ENCODE data around the gene KRT35. TPM values are rescaled to one million over a fixed set of nuclear protein-coding genes. Genes with fewer than 3 reads are reported as not detected.

The KRT35 gene
- total and polyA plus RNA-seq, 2 experiments from 2014 or later: not detected

- Histone ChIP-seq H3F3A (replicated peaks; ENCODE audit: low read depth) (no peaks in the 10 kb centered on the region), H3K79me2 (replicated peaks; ENCODE audit: insufficient read depth) (no peaks in the 10 kb centered on the region), H3K9me2 (ENCODE audit: insufficient read depth) (0 out of 2 replicates have a peak, but pooled peaks cover 11% of the 10 kb centered on the region), H4K20me1 (replicated peaks; ENCODE audit: insufficient read depth) (no peaks in the 10 kb centered on the region), H3K27me3 (ENCODE audit: insufficient read depth) (no peaks in the 10 kb centered on the region), H3K27ac (ENCODE audit: low read depth) (no peak overlapping the region), H2AFZ (no peak overlapping the region), H3K4me2 (no peak overlapping the region), H3K4me1 (ENCODE audit: insufficient read depth) (no peaks in the 10 kb centered on the region), H3K4me3 (no peak overlapping the region), H3K36me3 (ENCODE audit: insufficient read depth) (no peaks in the 10 kb centered on the region)
- no peaks in the 10 kb centered on the region for H3K4me1 Mint-ChIP-seq
- no peak overlapping the region for H3K4me3 Mint-ChIP-seq
- no peak overlapping the region for H3K27ac Mint-ChIP-seq
- DNase-seq (ENCODE audit: low spot score) (no peak), ATAC-seq (no peak)
- no peaks in the 10 kb centered on the region for H3K36me3 Mint-ChIP-seq (ENCODE audit: low read depth)
- TF ChIP-seq CREB1 (CRISPR knock-in tag; IDR thresholded peaks at IDR 0.05; ENCODE audit: low read depth): no peak
- TF ChIP-seq ZNF331 (CRISPR knock-in tag; IDR thresholded peaks at IDR 0.05; ENCODE audit: low read depth): no peak
- no peak for TF ChIP-seq JUNB (IDR thresholded peaks at IDR 0.05; ENCODE audit: unreplicated experiment)
- TF ChIP-seq ETS1 (IDR thresholded peaks at IDR 0.05): no peak
- no peak for TF ChIP-seq ZNF114 (CRISPR knock-in tag; IDR thresholded peaks at IDR 0.05)
- no peak for TF ChIP-seq EZH2 (IDR thresholded peaks at IDR 0.05; ENCODE audit: low read depth, unreplicated experiment)
- TF ChIP-seq POLR2AphosphoS5 (IDR thresholded peaks at IDR 0.05; ENCODE audit: low read depth): no peak
- TF ChIP-seq STAT1 (IDR thresholded peaks at IDR 0.05; ENCODE audit: unreplicated experiment): no peak
- TF ChIP-seq NANOG (IDR thresholded peaks at IDR 0.05; ENCODE audit: borderline replicate concordance): no peak
- TF ChIP-seq REST (IDR thresholded peaks at IDR 0.05; ENCODE audit: unreplicated experiment): no peak
- no peak for TF ChIP-seq ZNF462 (CRISPR knock-in tag; IDR thresholded peaks at IDR 0.05)
- no peak for TF ChIP-seq EZH2phosphoT487 (IDR thresholded peaks at IDR 0.05; ENCODE audit: unreplicated experiment)
- TF ChIP-seq CTCF (conservative IDR thresholded peaks at IDR 0.05; ENCODE audit: low read depth in 2 of 2): no peak
- H3K9me3 Mint-ChIP-seq: peaks cover 4% of the 10 kb centered on the region; the same call in 2 of the 3 replicates
- H3K27me3 Mint-ChIP-seq (ENCODE audit: insufficient read depth, low read depth, poor library complexity): peaks cover 2% of the 10 kb centered on the region
These were observed 36.3 kb downstream of the KRT35 start for GRCh38 chr17:41444640-41445039.

Data from GM23338 (cell line).